ENCODE results near the gene VIPR2. TPM values are rescaled to one million over a fixed set of nuclear protein-coding genes. Genes with fewer than 3 reads are reported as not detected.

Gene VIPR2
- total RNA-seq, 1 donor from 2014 or later, result not detected

DNA sequence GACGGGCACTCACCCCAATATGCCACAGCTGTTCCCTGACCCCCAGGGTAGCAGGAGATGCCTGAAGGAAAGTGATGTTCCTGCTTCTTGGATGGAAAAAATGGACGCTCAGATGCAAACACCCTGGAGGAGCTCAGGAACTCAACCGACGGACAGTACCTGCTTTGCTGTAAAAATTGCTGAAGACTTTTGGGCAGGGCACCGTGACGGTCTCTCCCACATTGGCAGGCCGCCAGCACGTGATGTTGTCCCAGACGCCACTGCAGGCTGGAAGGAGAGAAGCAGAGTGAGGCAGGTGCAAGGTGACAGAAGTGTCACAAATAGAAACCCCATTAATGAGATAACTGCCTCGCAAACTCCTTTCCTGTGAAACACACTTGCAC is 35.0 kb downstream of the VIPR2 start:
- TF ChIP-seq, protein P1, sequence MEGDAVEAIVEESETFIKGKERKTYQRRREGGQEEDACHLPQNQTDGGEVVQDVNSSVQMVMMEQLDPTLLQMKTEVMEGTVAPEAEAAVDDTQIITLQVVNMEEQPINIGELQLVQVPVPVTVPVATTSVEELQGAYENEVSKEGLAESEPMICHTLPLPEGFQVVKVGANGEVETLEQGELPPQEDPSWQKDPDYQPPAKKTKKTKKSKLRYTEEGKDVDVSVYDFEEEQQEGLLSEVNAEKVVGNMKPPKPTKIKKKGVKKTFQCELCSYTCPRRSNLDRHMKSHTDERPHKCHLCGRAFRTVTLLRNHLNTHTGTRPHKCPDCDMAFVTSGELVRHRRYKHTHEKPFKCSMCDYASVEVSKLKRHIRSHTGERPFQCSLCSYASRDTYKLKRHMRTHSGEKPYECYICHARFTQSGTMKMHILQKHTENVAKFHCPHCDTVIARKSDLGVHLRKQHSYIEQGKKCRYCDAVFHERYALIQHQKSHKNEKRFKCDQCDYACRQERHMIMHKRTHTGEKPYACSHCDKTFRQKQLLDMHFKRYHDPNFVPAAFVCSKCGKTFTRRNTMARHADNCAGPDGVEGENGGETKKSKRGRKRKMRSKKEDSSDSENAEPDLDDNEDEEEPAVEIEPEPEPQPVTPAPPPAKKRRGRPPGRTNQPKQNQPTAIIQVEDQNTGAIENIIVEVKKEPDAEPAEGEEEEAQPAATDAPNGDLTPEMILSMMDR (IDR thresholded peaks at IDR 0.05; ENCODE audit: insufficient read depth, low read length, severe bottlenecking), result no peak
- no peaks in the 10 kb centered on the region for H3K36me3 ChIP-seq (ENCODE audit: control insufficient read depth, insufficient read depth, low read length)
- H3K27me3 ChIP-seq (ENCODE audit: control insufficient read depth, insufficient read depth, low read length), result no peaks in the 10 kb centered on the region
- no peak for DNase-seq (ENCODE audit: low read depth)
- FAIRE-seq, result no peak
- H3K4me3 ChIP-seq (ENCODE audit: low read depth, low read length), result no peak overlapping the region

DNA sequence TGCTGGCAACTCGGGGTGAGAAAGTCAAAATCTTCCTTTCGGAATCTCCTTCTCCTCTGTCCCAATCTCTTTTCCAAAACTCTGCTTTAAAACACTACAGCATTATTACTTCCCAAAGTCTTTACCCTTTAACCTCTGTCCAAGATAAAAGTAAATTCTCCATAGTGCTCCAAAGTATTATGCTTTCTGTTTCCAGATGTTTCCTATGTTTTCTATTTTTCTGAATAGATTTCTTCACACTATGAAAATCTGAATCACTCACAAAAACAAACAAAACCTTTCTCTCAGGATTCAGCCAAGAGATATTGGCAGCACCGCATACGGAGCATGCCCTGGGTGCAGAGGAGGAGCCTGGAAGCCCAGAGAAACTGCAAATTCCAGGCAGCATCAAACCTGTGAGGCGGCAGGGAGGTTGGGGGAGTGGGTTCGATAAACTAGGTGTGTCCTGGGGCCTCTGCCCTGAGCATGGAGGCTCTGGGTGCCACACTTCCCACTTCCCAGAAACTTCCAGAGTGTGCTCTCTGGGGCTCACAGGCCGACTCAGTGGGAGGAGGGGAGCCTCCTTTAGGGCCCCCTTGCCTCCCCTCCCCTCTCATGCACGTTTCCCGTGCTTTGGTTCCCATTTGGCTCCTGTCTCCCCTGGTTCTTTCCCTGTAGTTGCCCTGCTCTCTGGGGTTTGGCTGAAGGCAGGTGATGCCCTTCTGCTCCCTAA is 35.6 kb downstream of the VIPR2 start:
- Histone ChIP-seq H3K27me3 (ENCODE audit: control insufficient read depth, insufficient read depth, low read length) (no peaks in the 10 kb centered on the region), H3K36me3 (ENCODE audit: control insufficient read depth, insufficient read depth, low read length) (no peaks in the 10 kb centered on the region), H3K4me3 (ENCODE audit: low read depth, low read length) (no peak overlapping the region)
- TF ChIP-seq, protein P1 (IDR thresholded peaks at IDR 0.05; ENCODE audit: insufficient read depth, low read length, severe bottlenecking), result no peak
- no peak for DNase-seq (ENCODE audit: low read depth)
- no peak for FAIRE-seq

DNA sequence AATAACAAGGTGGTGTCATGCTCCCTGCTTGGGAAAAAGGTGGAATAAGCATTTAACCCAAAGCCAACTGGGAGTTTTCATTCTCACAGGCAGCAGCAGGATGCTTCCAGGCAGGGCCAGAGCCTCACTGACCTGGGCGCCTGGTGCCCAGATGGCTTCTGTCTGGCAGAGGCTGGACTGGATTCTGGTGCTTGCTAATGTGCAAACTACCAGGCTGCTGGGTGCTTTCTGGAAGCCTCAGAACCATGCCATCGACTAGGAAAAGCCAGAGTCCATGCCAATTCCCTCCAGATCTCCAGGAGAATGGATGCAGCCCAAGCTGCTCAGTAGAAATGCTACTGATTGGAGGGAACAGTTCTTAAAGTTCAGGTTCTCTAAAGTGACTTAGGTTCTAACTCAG is 36.2 kb downstream of the VIPR2 start:
- Histone ChIP-seq H3K36me3 (ENCODE audit: control insufficient read depth, insufficient read depth, low read length) (no peaks in the 10 kb centered on the region), H3K4me3 (ENCODE audit: low read depth, low read length) (no peak overlapping the region), H3K27me3 (ENCODE audit: control insufficient read depth, insufficient read depth, low read length) (no peaks in the 10 kb centered on the region)
- no peak for FAIRE-seq
- no peak for DNase-seq (ENCODE audit: low read depth)
- TF ChIP-seq, protein P1 (IDR thresholded peaks at IDR 0.05; ENCODE audit: insufficient read depth, low read length, severe bottlenecking), result no peak

DNA sequence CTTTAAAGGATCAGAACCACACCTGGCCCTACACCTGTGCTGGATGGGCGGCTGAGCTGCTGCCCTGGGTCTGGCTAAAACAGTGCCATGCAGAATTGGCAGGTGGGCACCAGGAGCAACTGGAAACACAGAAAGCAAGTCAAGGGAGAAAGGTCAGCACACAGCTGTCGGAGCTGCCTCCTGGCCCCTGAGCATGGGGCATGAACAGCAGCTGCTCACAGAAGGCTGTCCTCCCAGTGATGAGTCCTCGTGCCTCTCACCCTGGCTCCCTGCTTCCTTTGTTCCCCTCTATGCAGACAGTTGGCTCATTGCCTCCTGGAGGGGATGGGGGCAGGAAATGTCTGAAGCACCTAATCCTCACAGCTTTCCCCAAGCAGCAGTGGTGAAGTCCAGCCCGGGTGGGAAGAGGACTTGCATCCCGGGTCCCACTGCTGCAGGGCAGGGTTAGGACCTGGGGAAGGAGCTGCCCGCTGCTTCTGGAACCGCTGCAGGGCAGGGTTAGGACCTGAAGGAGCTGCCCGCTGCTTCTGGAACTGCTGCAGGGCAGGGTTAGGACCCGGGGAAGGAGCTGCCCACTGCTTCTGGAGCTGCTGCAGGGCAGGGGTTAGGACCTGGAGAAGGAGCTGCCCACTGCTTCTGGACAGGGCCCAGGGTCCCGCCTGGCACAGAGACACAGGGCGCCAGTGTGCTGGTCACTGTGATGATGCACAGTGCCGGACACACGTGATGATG is 37.3 kb downstream of the VIPR2 start:
- TF ChIP-seq, protein P1 (IDR thresholded peaks at IDR 0.05; ENCODE audit: insufficient read depth, low read length, severe bottlenecking), result no peak
- Histone ChIP-seq H3K4me3 (ENCODE audit: low read depth, low read length) (no peak overlapping the region), H3K36me3 (ENCODE audit: control insufficient read depth, insufficient read depth, low read length) (no peaks in the 10 kb centered on the region), H3K27me3 (ENCODE audit: control insufficient read depth, insufficient read depth, low read length) (no peaks in the 10 kb centered on the region)
- DNase-seq (ENCODE audit: low read depth) (no peak), FAIRE-seq (no peak)

DNA sequence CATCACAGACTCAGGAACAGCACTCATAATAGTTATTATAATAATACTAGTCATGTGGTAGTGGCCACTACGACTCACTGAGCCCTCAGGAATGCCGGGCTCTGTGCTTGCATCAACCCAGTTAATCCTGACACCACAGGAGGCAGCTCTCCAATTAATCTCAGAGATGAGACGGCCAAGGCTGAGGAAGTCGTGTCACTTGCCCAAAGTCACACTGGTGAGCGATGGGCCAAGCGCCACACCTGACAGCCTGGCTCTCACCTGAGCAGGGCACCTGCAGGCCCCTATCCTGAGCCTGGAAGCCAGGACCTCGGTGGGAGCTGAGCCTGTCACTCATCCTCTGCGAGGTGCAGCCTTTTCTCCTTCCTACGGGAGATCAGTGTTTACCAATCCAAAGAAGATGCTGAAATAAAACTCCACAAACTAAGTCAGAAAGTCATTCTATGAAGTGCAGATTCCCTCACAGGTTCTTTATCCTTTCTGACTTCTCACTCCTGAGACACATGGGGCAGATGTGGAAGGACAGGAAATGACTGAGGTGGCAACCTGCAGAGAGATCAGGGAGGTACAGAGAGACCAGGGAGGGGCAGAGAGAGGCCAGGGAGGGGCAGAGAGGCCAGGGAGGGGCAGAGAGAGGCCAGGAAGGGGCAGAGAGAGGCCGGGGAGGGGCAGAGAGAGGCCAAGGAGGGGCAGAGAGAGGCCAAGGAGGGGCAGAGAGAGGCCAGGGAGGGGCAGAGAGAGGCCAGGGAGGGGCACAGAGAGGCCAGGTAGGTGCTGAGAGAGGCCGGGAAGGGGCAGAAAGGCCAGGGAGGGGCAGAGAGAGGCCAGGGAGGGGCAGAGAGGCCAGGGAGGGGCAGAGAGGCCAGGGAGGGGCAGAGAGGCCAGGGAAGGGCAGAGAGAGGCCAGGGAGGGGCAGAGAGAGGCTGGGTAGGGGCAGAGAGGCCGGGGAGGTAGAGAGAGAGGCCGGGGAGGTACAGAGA is 38.5 kb downstream of the VIPR2 start:
- TF ChIP-seq, protein P1 (IDR thresholded peaks at IDR 0.05; ENCODE audit: insufficient read depth, low read length, severe bottlenecking), result no peak
- Histone ChIP-seq H3K4me3 (ENCODE audit: low read depth, low read length) (no peak overlapping the region), H3K36me3 (ENCODE audit: control insufficient read depth, insufficient read depth, low read length) (no peaks in the 10 kb centered on the region), H3K27me3 (ENCODE audit: control insufficient read depth, insufficient read depth, low read length) (no peaks in the 10 kb centered on the region)
- DNase-seq (ENCODE audit: low read depth) (no peak), FAIRE-seq (no peak)

Data from bronchial epithelial cell (primary cell).